H9 (cell line): ENCODE results near the gene TDRD5. TPM values are rescaled to one million over a fixed set of nuclear protein-coding genes. Genes with fewer than 3 reads are reported as not detected.

Experiments
- DNase-seq: peaks from one replicate; pipeline ENCODE4 v3.0.0-alpha.2; 2017
- H2AFZ ChIP-seq: one replicate; pipeline ENCODE4 v1.6.1; 2013; ENCODE audit warnings: mild to moderate bottlenecking, low read length, control low read depth, moderate library complexity
- H2AK5ac ChIP-seq: 2 replicates; pipeline ENCODE4 v1.6.1; 2013; ENCODE audit warnings: low read length, control low read depth, mixed read lengths; ENCODE audit not compliant: insufficient read length
- H2BK120ac ChIP-seq: one replicate; pipeline ENCODE4 v1.6.1; 2013; ENCODE audit warnings: low read depth, mild to moderate bottlenecking, low read length, control low read depth, inconsistent platforms; ENCODE audit not compliant: poor library complexity, severe bottlenecking
- H2BK12ac ChIP-seq: 2 replicates; pipeline ENCODE4 v1.6.1; 2013; ENCODE audit warnings: low read length, control low read depth, mixed read lengths, low read depth; ENCODE audit not compliant: insufficient read length
- H2BK15ac ChIP-seq: 2 replicates; pipeline ENCODE4 v1.6.1; 2013; ENCODE audit warnings: low read depth, low read length, control low read depth
- H2BK20ac ChIP-seq: one replicate; pipeline ENCODE4 v1.6.1; 2013; ENCODE audit warnings: low read depth, mild to moderate bottlenecking, low read length, control low read depth, inconsistent platforms; ENCODE audit not compliant: poor library complexity, severe bottlenecking
- H2BK5ac ChIP-seq: 2 replicates; pipeline ENCODE4 v1.6.1; 2013; ENCODE audit warnings: low read length, control low read depth, mixed read lengths; ENCODE audit not compliant: insufficient read length
- H3K14ac ChIP-seq: 2 replicates; pipeline ENCODE4 v1.6.1; 2013; ENCODE audit warnings: low read length, control low read depth; ENCODE audit not compliant: insufficient read depth
- H3K18ac ChIP-seq: 2 replicates; pipeline ENCODE4 v1.6.1; 2013; ENCODE audit warnings: low read depth, mild to moderate bottlenecking, mixed read lengths, low read length, control low read depth; ENCODE audit not compliant: insufficient read length
- H3K23ac ChIP-seq: 2 replicates; pipeline ENCODE4 v1.6.1; 2013; ENCODE audit warnings: low read length, control low read depth, mixed read lengths, low read depth; ENCODE audit not compliant: insufficient read length
- H3K23me2 ChIP-seq: 2 replicates; pipeline ENCODE4 v1.6.1; 2013; ENCODE audit warnings: low read depth, mild to moderate bottlenecking, mixed read lengths, low read length, control low read depth; ENCODE audit not compliant: insufficient read length, poor library complexity, severe bottlenecking
- H3K27ac ChIP-seq: 2 replicates; pipeline ENCODE4 v1.5.1; 2013; ENCODE audit warnings: low read length, control low read depth, mixed read lengths, low read depth; ENCODE audit not compliant: insufficient read length
- H3K27me3 ChIP-seq: 2 replicates; pipeline ENCODE4 v1.6.1; 2013; ENCODE audit warnings: low read length, control low read depth, inconsistent platforms; ENCODE audit not compliant: insufficient read depth
- H3K4ac ChIP-seq: 2 replicates; pipeline ENCODE4 v1.6.1; 2013; ENCODE audit warnings: low read depth, mild to moderate bottlenecking, control low read depth, inconsistent platforms, low read length, moderate library complexity
- H3K4me1 ChIP-seq: 2 replicates; pipeline ENCODE4 v1.6.1; 2013; ENCODE audit warnings: low read length, control low read depth, inconsistent platforms; ENCODE audit not compliant: insufficient read depth
- H3K4me2 ChIP-seq: 2 replicates; pipeline ENCODE4 v1.6.1; 2013; ENCODE audit warnings: low read length, control low read depth, mixed read lengths; ENCODE audit not compliant: insufficient read length, insufficient read depth
- H3K56ac ChIP-seq: 2 replicates; pipeline ENCODE4 v1.6.1; 2013; ENCODE audit warnings: low read depth, mild to moderate bottlenecking, mixed read lengths, low read length, control low read depth; ENCODE audit not compliant: insufficient read length
- H3K79me1 ChIP-seq: 2 replicates; pipeline ENCODE4 v1.6.1; 2013; ENCODE audit warnings: low read depth, mild to moderate bottlenecking, moderate library complexity, low read length, control low read depth, inconsistent platforms; ENCODE audit not compliant: insufficient read depth, poor library complexity, severe bottlenecking
- H3K79me2 ChIP-seq: 2 replicates; pipeline ENCODE4 v1.6.1; 2013; ENCODE audit warnings: low read length, control low read depth, inconsistent platforms; ENCODE audit not compliant: insufficient read depth
- H3K9ac ChIP-seq: 2 replicates; pipeline ENCODE4 v1.6.1; 2013; ENCODE audit warnings: low read length, control low read depth, mixed read lengths; ENCODE audit not compliant: insufficient read length; ENCODE audit errors: extremely low read depth
- H3K9me3 ChIP-seq: one replicate; pipeline ENCODE4 v1.6.1; 2013; ENCODE audit warnings: low read depth, low read length, inconsistent platforms; ENCODE audit not compliant: control insufficient read depth
- H3T11ph ChIP-seq: one replicate; pipeline ENCODE4 v1.6.1; 2013; ENCODE audit warnings: mild to moderate bottlenecking, low read length, control low read depth, inconsistent platforms
- H4K20me1 ChIP-seq: one replicate; pipeline ENCODE4 v1.6.1; 2013; ENCODE audit not compliant: control insufficient read depth, insufficient read length, insufficient read depth
- H4K5ac ChIP-seq: 2 replicates; pipeline ENCODE4 v1.6.1; 2013; ENCODE audit warnings: low read depth, mild to moderate bottlenecking, mixed read lengths, low read length, control low read depth; ENCODE audit not compliant: insufficient read length
- H4K8ac ChIP-seq: replicated peaks from 2 replicates; pipeline ENCODE4 v1.6.1; 2013; ENCODE audit warnings: low read length, control low read depth, mixed read lengths, low read depth; ENCODE audit not compliant: insufficient read length
- H4K91ac ChIP-seq: 2 replicates; pipeline ENCODE4 v1.6.1; 2013; ENCODE audit warnings: low read depth, mild to moderate bottlenecking, moderate library complexity, mixed read lengths, low read length, control low read depth; ENCODE audit not compliant: insufficient read length
- H3K27ac Mint-ChIP-seq, 3 experiments: 2 replicates in 2 of 3; 3 replicates in 1 of 3; pipeline ENCODE4 v1.8.0; 2020 to 2021; ENCODE audit warnings: mixed read lengths in 3 of 3, mild to moderate bottlenecking in 1 of 3, moderate library complexity in 1 of 3
- H3K27me3 Mint-ChIP-seq: 2 replicates; pipeline ENCODE4 v1.8.0; 2021; ENCODE audit warnings: low read depth, mild to moderate bottlenecking, moderate library complexity, mixed read lengths
- H3K36me3 Mint-ChIP-seq, 3 experiments: 2 replicates in 2 of 3; 3 replicates in 1 of 3; pipeline ENCODE4 v1.8.0; 2020 to 2021; ENCODE audit warnings: low read depth in 3 of 3, mixed read lengths in 3 of 3; ENCODE audit not compliant: insufficient read depth in 1 of 3
- H3K4me1 Mint-ChIP-seq, 2 experiments: 2 replicates each; pipeline ENCODE4 v1.8.0; 2020; ENCODE audit warnings: mixed read lengths in 2 of 2
- H3K4me3 Mint-ChIP-seq, 2 experiments: 2 replicates in 1 of 2; 3 replicates in 1 of 2; pipeline ENCODE4 v1.8.0; 2020 to 2021; ENCODE audit warnings: mild to moderate bottlenecking in 2 of 2, mixed read lengths in 2 of 2, moderate library complexity in 1 of 2
- H3K9me3 Mint-ChIP-seq, 2 experiments: 2 replicates in 1 of 2; 3 replicates in 1 of 2; pipeline ENCODE4 v1.8.0; 2020; ENCODE audit warnings: mild to moderate bottlenecking in 2 of 2, mixed read lengths in 2 of 2, moderate library complexity in 1 of 2
- WGBS: extraction: QIAGEN DNeasy Blood & Tissue Kit; methylation state at CpG from one replicate; pipeline ENCODE4 v1.1.7; 2013; ENCODE audit warnings: missing lambda C conversion rate, low lambda C conversion rate, mixed read lengths; ENCODE audit not compliant: insufficient read length; ENCODE audit errors: extremely low coverage; 5-methylcytosine and 5-hydroxymethylcytosine counted together
- total RNA-seq: library from RNA; stranded (reverse); gene quantifications from 2 replicates; pipeline ENCODE4 v1.2.1, GENCODE V29; 2021
- TF ChIP-seq, protein P1 (sequence below): fragments of 200-600 bp; sonication (generic); conservative IDR thresholded peaks from 3 replicates; pipeline ENCODE4 v1.8.0; 2021; ENCODE audit warnings: antibody characterized with exemption, mild to moderate bottlenecking

Gene TDRD5
- total RNA-seq, 1 experiment from 2014 or later = 0.33 TPM

DNA sequence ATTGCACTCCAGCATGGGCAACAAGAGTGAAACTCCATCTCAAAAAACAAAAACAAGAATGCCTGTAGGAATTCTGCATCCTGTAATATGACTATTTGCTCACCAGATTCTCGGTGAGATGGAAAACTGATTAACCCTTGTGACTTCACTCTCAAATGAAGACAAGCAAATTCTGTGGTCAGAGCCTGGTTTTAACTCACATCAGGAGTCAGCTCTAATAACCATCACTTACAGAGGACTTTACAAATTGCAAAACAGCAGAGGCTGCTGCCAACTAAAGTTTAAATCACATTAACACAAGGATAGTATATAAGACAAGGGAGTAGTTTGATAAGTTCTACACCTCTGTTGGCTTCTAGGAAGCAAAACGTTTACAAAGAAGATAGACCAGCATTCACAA, 115.8 kb downstream of the TDRD5 start:
- no peaks in the 10 kb centered on the region for H3K36me3 Mint-ChIP-seq
- H3K27ac ChIP-seq = no peak overlapping the region
- H3K27ac Mint-ChIP-seq = no peak overlapping the region

More for the DNA sequence above, 115.8 kb downstream of the TDRD5 start:
- Histone ChIP-seq H3K9ac (no peak overlapping the region), H2AK5ac (no peak overlapping the region), H3K4me1 (no peaks in the 10 kb centered on the region), H4K20me1 (no peaks in the 10 kb centered on the region), H3K9me3 (no peaks in the 10 kb centered on the region), H2AFZ (no peak overlapping the region), H3K27me3 (no peaks in the 10 kb centered on the region), H3K18ac (no peak overlapping the region), H2BK12ac (no peak overlapping the region), H3K4me2 (no peak overlapping the region), H2BK5ac (no peak overlapping the region), H2BK120ac (no peak overlapping the region), H3K23me2 (no peaks in the 10 kb centered on the region), H4K5ac (no peak overlapping the region), H4K91ac (no peak overlapping the region), H3T11ph (no peak overlapping the region), H3K79me2 (no peaks in the 10 kb centered on the region), H3K4ac (no peak overlapping the region), H3K79me1 (no peaks in the 10 kb centered on the region), H3K56ac (no peak overlapping the region), H2BK15ac (no peak overlapping the region), H3K23ac (no peak overlapping the region), H2BK20ac (no peak overlapping the region), H4K8ac (no peak overlapping the region), H3K14ac (no peak overlapping the region)
- no peak for DNase-seq
- Mint-ChIP-seq H3K27me3 (peaks cover 2% of the 10 kb centered on the region; the same call in 1 of the 2 replicates), H3K4me3 (no peak overlapping the region), H3K4me1 (0 out of 4 replicates have a peak, but pooled peaks cover 0 to 2% of the 10 kb centered on the region in 2 experiments), H3K9me3 (no peaks in the 10 kb centered on the region)
- no CpG with 5 or more reads among the region's 2 CpGs for WGBS
- TF ChIP-seq, protein P1, sequence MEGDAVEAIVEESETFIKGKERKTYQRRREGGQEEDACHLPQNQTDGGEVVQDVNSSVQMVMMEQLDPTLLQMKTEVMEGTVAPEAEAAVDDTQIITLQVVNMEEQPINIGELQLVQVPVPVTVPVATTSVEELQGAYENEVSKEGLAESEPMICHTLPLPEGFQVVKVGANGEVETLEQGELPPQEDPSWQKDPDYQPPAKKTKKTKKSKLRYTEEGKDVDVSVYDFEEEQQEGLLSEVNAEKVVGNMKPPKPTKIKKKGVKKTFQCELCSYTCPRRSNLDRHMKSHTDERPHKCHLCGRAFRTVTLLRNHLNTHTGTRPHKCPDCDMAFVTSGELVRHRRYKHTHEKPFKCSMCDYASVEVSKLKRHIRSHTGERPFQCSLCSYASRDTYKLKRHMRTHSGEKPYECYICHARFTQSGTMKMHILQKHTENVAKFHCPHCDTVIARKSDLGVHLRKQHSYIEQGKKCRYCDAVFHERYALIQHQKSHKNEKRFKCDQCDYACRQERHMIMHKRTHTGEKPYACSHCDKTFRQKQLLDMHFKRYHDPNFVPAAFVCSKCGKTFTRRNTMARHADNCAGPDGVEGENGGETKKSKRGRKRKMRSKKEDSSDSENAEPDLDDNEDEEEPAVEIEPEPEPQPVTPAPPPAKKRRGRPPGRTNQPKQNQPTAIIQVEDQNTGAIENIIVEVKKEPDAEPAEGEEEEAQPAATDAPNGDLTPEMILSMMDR = no peak
